HepG2 (cell line): ENCODE results near the gene COL5A1. TPM values are rescaled to one million over a fixed set of nuclear protein-coding genes. Genes with fewer than 3 reads are reported as not detected.

Source experiments
- ATAC-seq: fragments of 200-7000 bp; cut with Tn5 transposase; 3 replicates; pipeline ENCODE4 v1.9.1; 2020; ENCODE audit warnings: mild to moderate bottlenecking, moderate library complexity
- BruUV-seq: library from RNA; stranded (reverse); fragments of 400-500 nt; replicated peaks from 2 replicates; lab custom pipeline; 2021; lab: Mats Ljungman, UMichigan
- CTCF ChIA-PET: fragments of 300-600 bp; formaldehyde crosslinking; extraction: SDS; loops from one replicate; lab custom pipeline; 2021; ENCODE audit warnings: low total read pairs, inconsistent platforms, low intra/inter-chr PET ratio; lab: Yijun Ruan, JAX
- POLR2A ChIA-PET: fragments of 350-600 bp; sonication (Branson Sonifier 250); formaldehyde crosslinking; loops from one replicate; lab custom pipeline; 2020; ENCODE audit warnings: antibody characterized with exemption, inconsistent platforms; lab: Yijun Ruan, JAX
- DNase-seq: peaks from one replicate; pipeline ENCODE4 v3.0.0-alpha.2; 2015; ENCODE audit warnings: low spot score
- FAIRE-seq: peaks from 3 replicates; lab custom pipeline; 2011; peaks lifted over from hg19 to GRCh38; lab: Jason Lieb, UNC
- H2AFZ ChIP-seq: one replicate; pipeline ENCODE4 v1.6.1; 2011; ENCODE audit warnings: low read length, inconsistent platforms
- H3K27ac ChIP-seq: fragments of 300-600 bp; 3 replicates; pipeline ENCODE4 v1.8.0; 2011; ENCODE audit warnings: mixed run types, mild to moderate bottlenecking, mixed read lengths, low read length, inconsistent platforms; ENCODE audit not compliant: insufficient read depth; ENCODE audit errors: extremely low read length
- H3K27me3 ChIP-seq, 2 experiments: fragments of 200-600 bp in 1 of 2; 2 replicates in 1 of 2; 3 replicates in 1 of 2; pipeline versions ENCODE4 v1.6.0 to v1.8.0; 2011; ENCODE audit warnings: low read length in 2 of 2, mild to moderate bottlenecking in 2 of 2, moderate library complexity in 2 of 2, inconsistent platforms in 1 of 2; ENCODE audit not compliant: insufficient read depth in 2 of 2, control insufficient read depth in 1 of 2
- H3K36me3 ChIP-seq, 2 experiments: fragments of 200-600 bp in 1 of 2; replicated peaks in 1 of 2; 2 replicates in 1 of 2; 3 replicates in 1 of 2; pipeline versions ENCODE4 v1.5.1 to v1.8.0; 2011; ENCODE audit warnings: low read length in 2 of 2, inconsistent platforms in 1 of 2; ENCODE audit not compliant: insufficient read depth in 2 of 2, control insufficient read depth in 1 of 2
- H3K4me1 ChIP-seq: 2 replicates; pipeline ENCODE4 v1.5.1; 2012; ENCODE audit warnings: low read length, inconsistent platforms; ENCODE audit not compliant: insufficient read depth
- H3K4me2 ChIP-seq: 2 replicates; pipeline ENCODE4 v1.6.0; 2011; ENCODE audit warnings: low read depth, low read length, inconsistent platforms
- H3K4me3 ChIP-seq, 3 experiments: fragments of 200-600 bp in 1 of 3; sonication (generic), shearing (Covaris generic) in 1 of 3; replicated peaks in 1 of 3; 2 replicates each; pipeline ENCODE4 v1.5.1; 2011 to 2016; ENCODE audit warnings: low read length in 3 of 3, inconsistent platforms in 2 of 3, low read depth in 2 of 3, mild to moderate bottlenecking in 2 of 3, control low read depth in 1 of 3, mixed read lengths in 1 of 3; ENCODE audit not compliant: insufficient read depth in 1 of 3
- H3K79me2 ChIP-seq: one replicate; pipeline ENCODE4 v1.6.1; 2011; ENCODE audit warnings: low read length, inconsistent platforms; ENCODE audit not compliant: insufficient read depth
- H3K9ac ChIP-seq: 2 replicates; pipeline ENCODE4 v1.6.0; 2011; ENCODE audit warnings: mild to moderate bottlenecking, low read depth, low read length, inconsistent platforms; ENCODE audit not compliant: insufficient read depth
- H3K9me3 ChIP-seq: 2 replicates; pipeline ENCODE4 v1.5.1; 2012; ENCODE audit warnings: mild to moderate bottlenecking, low read length
- H4K20me1 ChIP-seq: 2 replicates; pipeline ENCODE4 v1.6.0; 2011; ENCODE audit warnings: inconsistent platforms, mild to moderate bottlenecking, low read length, moderate library complexity; ENCODE audit not compliant: insufficient read depth
- BRD4 ChIP-seq: sonication (generic); formaldehyde crosslinking; IDR thresholded peaks from 2 replicates; pipeline ENCODE4 v1.4.0; 2020; ENCODE audit warnings: missing genetic modification reagents
- NFE2 ChIP-seq: sonication (generic); formaldehyde crosslinking; IDR thresholded peaks from 2 replicates; pipeline ENCODE4 v1.4.0; 2020; ENCODE audit warnings: missing genetic modification reagents
- PTBP1 ChIP-seq: fragments of 200-400 bp; formaldehyde crosslinking; IDR thresholded peaks from 2 replicates; pipeline ENCODE4 v1.6.1; 2018; ENCODE audit warnings: low read length, low read depth; ENCODE audit not compliant: poor library complexity, severe bottlenecking
- WIZ ChIP-seq: sonication (generic); formaldehyde crosslinking; IDR thresholded peaks from 2 replicates; pipeline ENCODE4 v1.5.1; 2020; ENCODE audit warnings: mild to moderate bottlenecking, missing genetic modification reagents
- ZNF230 ChIP-seq: sonication (generic); formaldehyde crosslinking; IDR thresholded peaks from 2 replicates; pipeline ENCODE4 v1.4.0; 2020; ENCODE audit warnings: mild to moderate bottlenecking, missing genetic modification reagents
- ZNF33A ChIP-seq: sonication (generic); formaldehyde crosslinking; IDR thresholded peaks from 2 replicates; pipeline ENCODE4 v1.5.1; 2020; ENCODE audit warnings: missing genetic modification reagents, mild to moderate bottlenecking, moderate library complexity, borderline replicate concordance
- ZNF550 ChIP-seq: sonication (generic); formaldehyde crosslinking; IDR thresholded peaks from 2 replicates; pipeline ENCODE4 v1.4.0; 2020; ENCODE audit warnings: mild to moderate bottlenecking, missing genetic modification reagents, borderline replicate concordance
- ZSCAN29 ChIP-seq: sonication (generic); formaldehyde crosslinking; conservative IDR thresholded peaks from 2 replicates; pipeline ENCODE4 v1.4.0; 2020; ENCODE audit warnings: mild to moderate bottlenecking, missing genetic modification reagents
- WGBS: methylation state at CpG from one replicate; pipeline ENCODE4 v1.1.6; 2017; ENCODE audit warnings: low lambda C conversion rate; 5-methylcytosine and 5-hydroxymethylcytosine counted together
- in situ Hi-C: cut with HindIII; loops from 2 replicates; pipeline ENCODE4 v1.10.0; 2017; ENCODE audit warnings: low pct_unique_long_range_greater_than_20kb; ENCODE audit not compliant: extremely low pct_ligation_motif_present
- intact Hi-C: fragments of 100-400 bp; cut with micrococcal nuclease; formaldehyde crosslinking; loops from one replicate; pipeline ENCODE4 v1.10.0; 2022; ENCODE audit not compliant: unreplicated experiment
- polyA plus RNA-seq, 8 experiments: library from polyadenylated mRNA; depleted of rRNA in 3 of 8; stranded (reverse) in 7 of 8; unstranded in 1 of 8; fragments of >200 nt; fragmentation: Illumina TruSeq in 4 of 8; extraction: Trizol in 4 of 8; gene quantifications; 2 replicates each; pipeline versions ENCODE4 v1.2.1 to v1.2.3, GENCODE V29; 2011 to 2016; ENCODE audit warnings: low read depth in 4 of 8, missing spikeins in 1 of 8, mixed read lengths in 1 of 8; ENCODE audit not compliant: insufficient read depth in 1 of 8
- total RNA-seq, 5 experiments: library from RNA; depleted of rRNA; stranded (reverse); fragments of >200 nt; fragmentation: Illumina TruSeq; extraction: Trizol; gene quantifications; 2 replicates each; pipeline ENCODE4 v1.2.3, GENCODE V29; 2016; ENCODE audit warnings: low read depth in 1 of 5
- TF ChIP-seq, protein P1 (sequence below): sonication (generic); formaldehyde crosslinking; IDR thresholded peaks from 2 replicates; pipeline ENCODE4 v1.4.0; 2020; ENCODE audit warnings: missing genetic modification reagents, borderline replicate concordance
- TF ChIP-seq, protein P2 (sequence below): sonication (generic); formaldehyde crosslinking; IDR thresholded peaks from 2 replicates; pipeline ENCODE4 v1.8.1; 2023; ENCODE audit warnings: missing genetic modification reagents, inconsistent platforms, borderline replicate concordance
- TF ChIP-seq, protein P3 (sequence below): sonication (generic); formaldehyde crosslinking; IDR thresholded peaks from 2 replicates; pipeline ENCODE4 v1.4.0; 2020; ENCODE audit warnings: missing genetic modification reagents, mild to moderate bottlenecking, borderline replicate concordance

Gene COL5A1
- total and polyA plus RNA-seq, 2 of the 13 experiments (the other 11 are each of a cell fraction or from before 2014, with no cell fraction given) = not detected

DNA sequence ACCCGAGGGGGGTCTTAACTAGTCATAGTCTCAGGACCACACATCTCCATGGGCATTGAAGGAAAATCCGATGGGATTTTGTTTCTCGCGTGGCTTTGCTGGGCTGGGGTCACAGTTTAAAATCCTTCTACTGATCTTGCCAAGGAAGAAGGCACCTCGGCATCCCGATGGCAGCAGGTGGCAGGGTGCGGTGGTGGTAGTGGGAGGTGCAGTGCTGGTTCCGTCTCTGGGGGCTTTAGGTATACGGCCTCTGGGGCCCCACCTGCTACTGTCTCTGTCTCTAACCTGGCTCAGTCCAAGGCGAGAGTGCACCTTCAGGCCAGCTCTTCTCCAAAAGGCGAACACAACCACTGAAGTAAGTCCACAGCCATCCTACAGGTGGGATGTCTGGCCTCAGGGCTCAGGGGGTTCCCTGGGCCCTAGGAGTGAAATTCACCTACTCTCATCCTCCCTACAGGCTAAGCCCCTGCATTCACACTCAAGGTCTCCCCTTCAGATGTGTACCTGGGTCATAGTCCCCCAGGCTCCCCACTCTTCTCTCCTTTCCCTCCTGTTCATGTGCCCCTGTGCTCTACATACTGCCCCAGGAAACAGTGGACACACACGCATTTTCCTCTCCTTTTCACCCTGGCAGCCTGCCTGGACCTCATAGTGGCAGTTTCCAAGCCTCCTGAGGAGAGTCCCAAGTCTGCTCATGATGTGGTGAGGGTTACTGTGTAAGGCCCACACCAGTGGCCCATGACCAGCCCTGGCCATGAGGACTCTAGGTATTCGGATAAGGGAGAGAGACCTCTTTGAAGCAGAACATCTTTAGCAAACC, 238.3 kb downstream of the COL5A1 start (continued):
- TF ChIP-seq, protein P1, sequence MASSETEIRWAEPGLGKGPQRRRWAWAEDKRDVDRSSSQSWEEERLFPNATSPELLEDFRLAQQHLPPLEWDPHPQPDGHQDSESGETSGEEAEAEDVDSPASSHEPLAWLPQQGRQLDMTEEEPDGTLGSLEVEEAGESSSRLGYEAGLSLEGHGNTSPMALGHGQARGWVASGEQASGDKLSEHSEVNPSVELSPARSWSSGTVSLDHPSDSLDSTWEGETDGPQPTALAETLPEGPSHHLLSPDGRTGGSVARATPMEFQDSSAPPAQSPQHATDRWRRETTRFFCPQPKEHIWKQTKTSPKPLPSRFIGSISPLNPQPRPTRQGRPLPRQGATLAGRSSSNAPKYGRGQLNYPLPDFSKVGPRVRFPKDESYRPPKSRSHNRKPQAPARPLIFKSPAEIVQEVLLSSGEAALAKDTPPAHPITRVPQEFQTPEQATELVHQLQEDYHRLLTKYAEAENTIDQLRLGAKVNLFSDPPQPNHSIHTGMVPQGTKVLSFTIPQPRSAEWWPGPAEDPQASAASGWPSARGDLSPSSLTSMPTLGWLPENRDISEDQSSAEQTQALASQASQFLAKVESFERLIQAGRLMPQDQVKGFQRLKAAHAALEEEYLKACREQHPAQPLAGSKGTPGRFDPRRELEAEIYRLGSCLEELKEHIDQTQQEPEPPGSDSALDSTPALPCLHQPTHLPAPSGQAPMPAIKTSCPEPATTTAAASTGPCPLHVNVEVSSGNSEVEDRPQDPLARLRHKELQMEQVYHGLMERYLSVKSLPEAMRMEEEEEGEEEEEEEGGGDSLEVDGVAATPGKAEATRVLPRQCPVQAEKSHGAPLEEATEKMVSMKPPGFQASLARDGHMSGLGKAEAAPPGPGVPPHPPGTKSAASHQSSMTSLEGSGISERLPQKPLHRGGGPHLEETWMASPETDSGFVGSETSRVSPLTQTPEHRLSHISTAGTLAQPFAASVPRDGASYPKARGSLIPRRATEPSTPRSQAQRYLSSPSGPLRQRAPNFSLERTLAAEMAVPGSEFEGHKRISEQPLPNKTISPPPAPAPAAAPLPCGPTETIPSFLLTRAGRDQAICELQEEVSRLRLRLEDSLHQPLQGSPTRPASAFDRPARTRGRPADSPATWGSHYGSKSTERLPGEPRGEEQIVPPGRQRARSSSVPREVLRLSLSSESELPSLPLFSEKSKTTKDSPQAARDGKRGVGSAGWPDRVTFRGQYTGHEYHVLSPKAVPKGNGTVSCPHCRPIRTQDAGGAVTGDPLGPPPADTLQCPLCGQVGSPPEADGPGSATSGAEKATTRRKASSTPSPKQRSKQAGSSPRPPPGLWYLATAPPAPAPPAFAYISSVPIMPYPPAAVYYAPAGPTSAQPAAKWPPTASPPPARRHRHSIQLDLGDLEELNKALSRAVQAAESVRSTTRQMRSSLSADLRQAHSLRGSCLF (CRISPR knock-in tag) = no peak
- TF ChIP-seq ZNF550 (CRISPR knock-in tag) (no peak), PTBP1 (no peak), ZNF230 (CRISPR knock-in tag) (no peak)

DNA sequence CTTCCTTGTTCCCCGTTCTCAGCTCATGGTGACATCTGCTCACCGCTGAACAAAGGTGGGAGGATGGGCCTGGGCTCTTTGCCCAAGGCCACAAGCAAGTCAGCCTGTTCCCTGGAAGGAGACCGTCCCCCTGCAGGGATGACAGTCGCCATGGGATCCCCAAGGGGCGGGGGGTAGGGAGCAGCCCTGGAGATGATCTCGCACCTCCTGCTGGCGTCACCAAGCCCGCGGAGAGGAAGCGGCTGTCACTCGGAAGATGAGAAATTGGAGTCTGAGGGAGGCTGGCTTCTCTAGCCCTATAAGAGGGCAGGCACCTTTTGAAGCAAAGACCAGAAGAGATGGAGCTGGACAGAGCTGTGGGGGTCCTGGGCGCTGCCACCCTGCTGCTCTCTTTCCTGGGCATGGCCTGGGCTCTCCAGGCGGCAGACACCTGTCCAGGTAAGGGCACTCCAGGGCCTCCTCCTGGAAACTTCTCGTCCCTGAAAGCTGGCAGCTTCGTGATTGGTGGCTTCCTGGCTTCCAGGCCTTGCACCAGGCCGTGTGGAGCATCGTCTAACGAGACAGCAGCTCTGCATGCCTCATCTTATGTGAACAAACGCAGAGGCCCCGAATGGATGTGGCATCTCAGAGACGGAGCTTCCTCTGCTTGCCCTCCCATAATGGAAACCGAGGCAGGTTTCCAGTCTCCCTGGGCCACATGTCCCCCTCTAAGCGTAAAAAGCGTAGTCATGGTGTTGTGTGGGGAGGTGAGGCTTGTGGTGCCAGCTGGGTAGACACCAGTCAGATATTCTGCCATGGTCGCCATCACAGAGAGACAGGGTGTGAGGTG, 239.1 kb downstream of the COL5A1 start, which contains the start of gene FCN2:
TSS of gene FCN2 (plus strand) at position 327 of the 829 bp plus-strand sequence. CDS start at position 339, 12 bp downstream.
- no TSS peak for BruUV-seq
- no peak for FAIRE-seq
- Histone ChIP-seq H3K9ac (no peak within 1 kb of the TSS), H3K27ac (no peak within 1 kb of the TSS), H3K4me1 (no peaks in the 10 kb centered on the region), H3K79me2 (no peaks in the 10 kb centered on the region), H4K20me1 (no peaks in the 10 kb centered on the region), H3K9me3 (no peaks in the 10 kb centered on the region), H3K4me3 (no peak within 1 kb of the TSS), H3K36me3 (no peaks in the 10 kb centered on the region), H2AFZ (no peak within 1 kb of the TSS), H3K4me2 (no peak within 1 kb of the TSS), H3K27me3 (peaks cover 6 to 40% of the 10 kb centered on the region in 2 experiments)
- in situ Hi-C loops = no loop called here
- intact Hi-C loops = no loop called here
- DNase-seq = no peak
- 7% methylated on average over 25 of the region's 25 CpGs for WGBS
- ChIA-PET CTCF (no interaction called here), POLR2A (no interaction called here)
- ATAC-seq = no peak
- TF ChIP-seq BRD4 (no peak), WIZ (CRISPR knock-in tag) (no peak), ZNF33A (CRISPR knock-in tag) (no peak), ZSCAN29 (CRISPR knock-in tag) (no peak), NFE2 (CRISPR knock-in tag) (no peak)
- TF ChIP-seq, protein P2, sequence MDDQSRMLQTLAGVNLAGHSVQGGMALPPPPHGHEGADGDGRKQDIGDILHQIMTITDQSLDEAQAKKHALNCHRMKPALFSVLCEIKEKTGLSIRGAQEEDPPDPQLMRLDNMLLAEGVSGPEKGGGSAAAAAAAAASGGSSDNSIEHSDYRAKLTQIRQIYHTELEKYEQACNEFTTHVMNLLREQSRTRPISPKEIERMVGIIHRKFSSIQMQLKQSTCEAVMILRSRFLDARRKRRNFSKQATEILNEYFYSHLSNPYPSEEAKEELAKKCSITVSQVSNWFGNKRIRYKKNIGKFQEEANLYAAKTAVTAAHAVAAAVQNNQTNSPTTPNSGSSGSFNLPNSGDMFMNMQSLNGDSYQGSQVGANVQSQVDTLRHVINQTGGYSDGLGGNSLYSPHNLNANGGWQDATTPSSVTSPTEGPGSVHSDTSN = no peak
- TF ChIP-seq, protein P3, sequence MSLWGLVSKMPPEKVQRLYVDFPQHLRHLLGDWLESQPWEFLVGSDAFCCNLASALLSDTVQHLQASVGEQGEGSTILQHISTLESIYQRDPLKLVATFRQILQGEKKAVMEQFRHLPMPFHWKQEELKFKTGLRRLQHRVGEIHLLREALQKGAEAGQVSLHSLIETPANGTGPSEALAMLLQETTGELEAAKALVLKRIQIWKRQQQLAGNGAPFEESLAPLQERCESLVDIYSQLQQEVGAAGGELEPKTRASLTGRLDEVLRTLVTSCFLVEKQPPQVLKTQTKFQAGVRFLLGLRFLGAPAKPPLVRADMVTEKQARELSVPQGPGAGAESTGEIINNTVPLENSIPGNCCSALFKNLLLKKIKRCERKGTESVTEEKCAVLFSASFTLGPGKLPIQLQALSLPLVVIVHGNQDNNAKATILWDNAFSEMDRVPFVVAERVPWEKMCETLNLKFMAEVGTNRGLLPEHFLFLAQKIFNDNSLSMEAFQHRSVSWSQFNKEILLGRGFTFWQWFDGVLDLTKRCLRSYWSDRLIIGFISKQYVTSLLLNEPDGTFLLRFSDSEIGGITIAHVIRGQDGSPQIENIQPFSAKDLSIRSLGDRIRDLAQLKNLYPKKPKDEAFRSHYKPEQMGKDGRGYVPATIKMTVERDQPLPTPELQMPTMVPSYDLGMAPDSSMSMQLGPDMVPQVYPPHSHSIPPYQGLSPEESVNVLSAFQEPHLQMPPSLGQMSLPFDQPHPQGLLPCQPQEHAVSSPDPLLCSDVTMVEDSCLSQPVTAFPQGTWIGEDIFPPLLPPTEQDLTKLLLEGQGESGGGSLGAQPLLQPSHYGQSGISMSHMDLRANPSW (CRISPR knock-in tag) = no peak
